HG02840 (cell line): ENCODE measurements around the gene SLC6A13.
"Not testable (repeated sequence)": the region's sequence is repeated elsewhere in the genome, so short reads cannot be mapped to it uniquely, and the experiment has no call there.

ENCODE experiments used
- ATAC-seq: cut with Tn5 transposase; IDR thresholded peaks from one replicate; pipeline ENCODE4 v1.9.1; 2021; ENCODE audit warnings: mild to moderate bottlenecking, moderate library complexity, moderate number of reproducible peaks; ENCODE audit not compliant: unreplicated experiment, low FRiP score

Gene SLC6A13

GRCh38 chr12:262817-263216, at the start of gene SLC6A13:
Gene SLC6A13, minus strand, starts transcription at chr12:262836. Its CDS starts 2,784 bp downstream, at chr12:260052.
- ATAC-seq, result no peak

DNA sequence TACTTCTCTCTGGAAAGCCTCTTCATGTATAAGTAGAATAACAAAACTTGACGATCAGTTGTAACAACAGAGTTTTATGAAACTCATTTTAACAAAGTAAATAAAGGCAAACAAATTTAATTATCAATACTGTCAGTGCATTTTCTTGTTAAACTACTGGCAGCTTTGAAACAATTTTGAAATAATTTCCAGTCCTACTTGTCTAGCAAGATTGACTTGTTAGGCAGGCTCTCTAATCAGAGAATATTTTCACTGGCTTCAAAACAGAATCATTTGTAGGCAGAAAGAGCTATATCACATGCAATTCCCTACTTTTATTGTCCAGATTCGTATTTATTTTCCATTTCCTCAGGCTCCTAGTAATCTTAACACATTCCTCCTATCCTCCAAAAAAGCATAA, 45.9 kb upstream of the SLC6A13 start:
- no peak for ATAC-seq

- ATAC-seq, result no peak
These were observed 44.8 kb upstream of the SLC6A13 start for GRCh38 chr12:307406-307805.

GRCh38 chr12:304805-305204, 42.2 kb upstream of the SLC6A13 start:
- no peak for ATAC-seq

- ATAC-seq, result not testable (repeated sequence)
These were observed 40.1 kb upstream of the SLC6A13 start for GRCh38 chr12:302766-303165.

DNA sequence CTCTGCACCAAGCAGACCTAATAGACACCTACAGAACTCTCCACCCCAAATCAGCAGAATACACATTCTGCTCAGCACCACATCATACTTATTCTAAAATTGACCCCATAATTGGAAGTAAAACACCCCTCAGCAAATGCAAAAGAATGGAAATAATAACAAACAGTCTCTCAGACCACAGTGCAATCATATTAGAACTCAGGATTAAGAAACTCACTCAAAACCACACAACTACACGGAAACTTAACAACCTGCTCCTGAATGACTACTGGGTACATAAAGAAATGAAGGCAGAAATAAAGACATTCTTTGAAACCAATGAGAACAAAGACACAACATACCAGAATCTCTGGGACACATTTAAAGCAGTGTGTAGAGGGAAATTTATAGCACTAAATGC, 37.5 kb upstream of the SLC6A13 start:
- ATAC-seq, result not testable (repeated sequence)

GRCh38 chr12:299511-299910, 36.9 kb upstream of the SLC6A13 start:
- not testable (repeated sequence) for ATAC-seq

- ATAC-seq, result not testable (repeated sequence)
These were observed 35.4 kb upstream of the SLC6A13 start for GRCh38 chr12:298059-298458.

- ATAC-seq, result no peak
These were observed 32.5 kb upstream of the SLC6A13 start for GRCh38 chr12:295132-295531.

- no peak for ATAC-seq
These were observed 30.6 kb upstream of the SLC6A13 start for GRCh38 chr12:293199-293598.

- ATAC-seq, result no peak
These were observed 29.6 kb upstream of the SLC6A13 start for GRCh38 chr12:292186-292585.

- ATAC-seq, result no peak
These were observed 28.6 kb upstream of the SLC6A13 start for GRCh38 chr12:291153-291723.

DNA sequence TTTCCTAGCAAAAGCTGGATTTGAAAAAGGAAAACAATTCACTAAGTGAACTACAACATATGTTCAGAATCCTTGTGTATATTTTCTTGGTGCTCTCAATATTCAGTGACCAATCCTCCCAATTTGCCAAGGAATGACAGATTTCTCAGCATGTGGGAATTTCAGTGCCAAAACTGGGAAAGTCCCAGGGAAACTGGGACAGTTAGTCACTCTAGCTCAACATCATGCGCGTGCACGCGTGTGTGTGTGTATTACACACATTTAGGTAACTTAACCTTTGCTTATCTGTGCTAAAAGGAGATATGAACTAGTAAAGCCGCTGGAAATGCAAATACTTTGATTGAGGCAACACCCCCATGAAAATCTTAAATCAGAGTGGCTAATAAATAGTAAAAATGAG, 26.1 kb upstream of the SLC6A13 start:
- ATAC-seq, result no peak

DNA sequence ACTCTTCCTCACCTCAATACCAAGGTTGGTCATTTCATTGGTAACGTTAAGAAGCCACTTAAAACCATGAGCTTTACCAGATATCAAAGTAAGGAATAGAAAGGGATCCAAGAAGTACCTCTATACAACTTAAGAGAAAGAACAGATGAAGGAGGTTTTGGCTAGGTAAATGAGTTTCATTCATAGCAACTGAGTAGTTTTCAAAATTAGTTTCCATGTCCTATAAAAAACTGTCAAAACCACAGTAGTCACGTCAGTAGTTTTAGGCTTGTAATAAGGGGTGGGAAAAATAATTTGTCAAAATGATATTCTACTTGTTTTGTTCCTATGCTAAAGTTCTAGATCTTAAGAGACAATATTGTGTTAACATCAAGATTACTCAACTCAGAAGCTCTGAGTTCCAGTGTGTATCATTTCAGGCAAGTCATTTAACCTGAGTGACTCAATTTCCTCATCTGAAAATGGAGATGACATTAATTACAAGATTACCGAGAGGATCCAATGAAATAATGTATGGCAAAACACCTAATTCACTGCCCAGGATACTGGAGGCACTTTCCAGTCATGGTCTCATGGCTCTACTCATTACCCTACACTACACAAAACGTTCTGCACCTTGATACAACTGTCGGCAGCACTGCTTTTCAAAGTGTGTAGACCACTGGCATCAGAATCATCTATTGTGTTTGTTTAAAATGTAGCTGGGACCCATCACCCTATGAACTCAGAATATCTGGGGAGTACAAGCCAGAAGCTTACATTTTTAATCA, 24.1 kb upstream of the SLC6A13 start:
- ATAC-seq, result no peak

- no peak for ATAC-seq
These were observed 15.4 kb upstream of the SLC6A13 start for GRCh38 chr12:278046-278445.

DNA sequence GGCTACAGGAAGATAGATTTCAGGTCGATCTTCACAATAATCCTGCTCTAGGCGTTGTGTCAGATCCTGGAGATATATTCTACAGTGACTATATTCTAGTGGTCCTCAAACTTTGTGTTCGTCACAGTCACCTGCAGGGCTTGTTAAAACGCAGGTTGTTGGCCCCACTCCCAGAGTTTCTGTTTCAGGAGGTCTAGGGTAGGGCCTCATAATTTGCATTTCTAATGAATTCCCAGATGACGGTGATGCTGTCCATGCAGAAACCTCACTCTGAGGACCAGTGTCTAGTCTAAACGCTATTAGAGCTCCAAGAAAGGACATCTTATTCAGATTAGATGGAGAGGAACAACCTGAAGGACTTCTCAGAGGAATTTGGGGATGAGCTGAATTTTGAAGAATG, 13.2 kb upstream of the SLC6A13 start:
- no peak for ATAC-seq

DNA sequence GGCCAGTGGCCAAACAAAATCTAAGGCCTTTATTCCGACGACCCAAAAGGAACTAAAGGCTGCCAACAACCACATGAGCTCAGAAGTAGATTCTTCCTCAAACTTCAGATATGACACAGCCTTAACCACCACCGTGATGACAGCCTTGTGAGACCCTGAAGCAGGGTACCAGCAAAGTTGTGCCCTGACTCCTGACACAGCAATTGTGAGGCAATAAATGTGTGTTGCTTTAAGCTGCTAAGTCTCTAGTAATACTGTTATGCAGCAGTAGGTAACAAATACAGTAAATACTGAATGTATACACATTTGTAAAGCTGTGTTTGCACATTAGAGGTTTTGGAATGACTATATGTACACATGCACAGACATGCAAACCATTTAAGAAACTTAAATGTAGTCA, 10.7 kb upstream of the SLC6A13 start:
- no peak for ATAC-seq

GRCh38 chr12:272942-273341, 10.3 kb upstream of the SLC6A13 start:
- ATAC-seq, result no peak

GRCh38 chr12:271161-271560, 8.5 kb upstream of the SLC6A13 start:
- ATAC-seq, result no peak

DNA sequence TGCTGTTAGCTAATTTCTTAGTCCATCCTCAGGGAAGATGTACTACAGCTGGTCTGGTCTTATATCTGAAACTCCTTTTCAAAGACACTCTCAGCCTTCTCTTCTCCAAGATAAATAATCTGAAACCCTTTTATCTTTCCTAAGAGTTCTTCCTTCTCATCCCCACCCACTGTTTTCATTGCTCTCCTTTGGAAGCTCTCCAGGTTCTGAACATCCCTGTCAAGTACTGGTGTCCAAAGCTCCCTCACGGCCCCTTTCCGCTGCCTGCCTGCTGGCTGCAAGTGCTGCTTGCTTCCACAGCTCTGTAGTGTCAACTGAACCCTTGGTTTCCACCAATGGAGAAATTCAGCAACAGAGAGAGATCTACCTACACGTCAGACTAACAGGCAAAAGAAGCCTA, 6.6 kb upstream of the SLC6A13 start:
- no peak for ATAC-seq

- no peak for ATAC-seq
These were observed 5.8 kb upstream of the SLC6A13 start for GRCh38 chr12:268483-268840.
